Large intestine (tissue), 3 donors: ENCODE measurements around the gene CDH13. TPM values are rescaled to one million over a fixed set of nuclear protein-coding genes. Genes with fewer than 3 reads are reported as not detected.

Source experiments
- DNase-seq, 2 donors: peaks; one replicate each; pipeline versions ENCODE4 v3.0.0 to v3.0.0-alpha.2; 2013
- H3K27ac ChIP-seq: one replicate; pipeline ENCODE4 v1.5.1; 2013; ENCODE audit warnings: low read length
- H3K27me3 ChIP-seq: 2 replicates; pipeline ENCODE4 v1.6.1; 2013; ENCODE audit warnings: low read length; ENCODE audit not compliant: control insufficient read depth, insufficient read depth
- H3K36me3 ChIP-seq: 2 replicates; pipeline ENCODE4 v1.6.1; 2013; ENCODE audit warnings: low read length; ENCODE audit not compliant: control insufficient read depth, insufficient read depth
- H3K4me1 ChIP-seq: one replicate; pipeline ENCODE4 v1.6.1; 2013; ENCODE audit warnings: low read length; ENCODE audit not compliant: control insufficient read depth, insufficient read depth
- H3K4me3 ChIP-seq: one replicate; pipeline ENCODE4 v1.5.1; 2013; ENCODE audit warnings: low read length
- H3K9me3 ChIP-seq: one replicate; pipeline ENCODE4 v1.6.1; 2013; ENCODE audit warnings: mild to moderate bottlenecking, low read depth, low read length, moderate library complexity; ENCODE audit not compliant: control insufficient read depth
- WGBS: methylation state at CpG from one replicate; pipeline ENCODE4 v1.1.5; 2013; ENCODE audit warnings: low lambda C conversion rate; ENCODE audit not compliant: insufficient coverage; 5-methylcytosine and 5-hydroxymethylcytosine counted together
- polyA plus RNA-seq: library from polyadenylated mRNA; unstranded; fragments of 120-200 nt; gene quantifications from one replicate; pipeline ENCODE4 v1.2.1, GENCODE V29; 2013

CDH13 gene
- polyA plus RNA-seq, 1 donor: 17.1 TPM

DNA sequence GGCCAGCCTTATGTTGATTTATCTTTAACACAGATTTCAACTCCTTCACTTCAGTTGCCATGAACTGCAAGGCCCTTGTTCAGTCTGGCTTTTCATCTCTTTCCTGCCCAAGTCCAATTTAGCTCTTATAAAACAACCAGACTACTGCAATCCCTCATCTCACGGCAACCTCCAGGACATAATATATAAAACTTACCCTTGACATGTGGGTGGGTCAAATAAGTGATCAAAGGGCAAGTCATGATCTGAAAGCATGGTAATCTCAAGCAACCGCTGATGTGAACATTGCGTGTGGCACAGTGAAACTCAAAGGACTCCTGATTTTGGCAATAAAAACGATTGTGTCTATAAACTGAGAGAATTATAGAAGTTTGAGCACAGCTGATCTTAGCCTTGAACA lies 364.6 kb downstream of the CDH13 start:
- peak overlapping the region; percentile 86 for H3K27ac ChIP-seq
- no CpG with 5 or more reads among the region's 4 CpGs for WGBS

DNA sequence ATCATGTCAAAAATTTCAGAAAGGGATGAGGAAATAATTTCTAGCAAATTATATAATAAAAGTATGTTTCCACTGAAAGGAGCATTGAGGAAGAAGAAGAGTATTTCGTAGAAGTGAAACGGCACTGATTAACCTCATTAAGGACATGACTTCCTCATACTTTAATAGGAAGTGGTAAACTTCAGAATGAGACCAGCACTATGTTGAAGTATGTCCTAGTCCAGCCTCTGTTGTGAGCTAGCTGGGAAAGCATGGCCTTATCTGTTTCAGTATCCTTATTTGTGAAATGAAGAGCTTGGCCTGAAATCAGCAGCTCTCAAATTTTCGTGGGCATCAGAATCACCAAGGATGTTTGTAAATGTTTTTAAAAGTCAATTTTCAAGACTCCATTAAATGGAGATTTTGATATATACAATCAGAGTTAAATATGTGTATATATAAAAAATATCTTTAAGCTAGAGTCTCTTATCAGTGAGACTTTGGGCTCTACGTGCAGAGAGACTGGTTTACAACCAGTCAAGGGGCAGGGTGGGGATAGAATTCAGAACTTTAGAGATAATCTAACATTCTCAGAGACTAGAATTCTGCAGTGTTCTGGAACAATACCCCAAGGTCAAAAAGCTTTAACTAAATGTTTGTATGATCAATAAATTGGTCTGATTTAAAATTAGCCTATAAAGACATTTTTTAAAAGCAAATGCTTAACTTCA lies 365.4 kb downstream of the CDH13 start:
- Histone ChIP-seq H3K9me3 (no peaks in the 10 kb centered on the region), H3K27ac (peak overlapping the region; percentile 86), H3K4me1 (peaks cover 25% of the 10 kb centered on the region), H3K27me3 (no peaks in the 10 kb centered on the region), H3K4me3 (no peak overlapping the region), H3K36me3 (no peaks in the 10 kb centered on the region)
- peak; percentile 73 to 91 for DNase-seq
- WGBS: no CpG with 5 or more reads among the region's 4 CpGs

More for the DNA sequence above, 364.6 kb downstream of the CDH13 start:
- peak; percentile 42 to 75 for DNase-seq
- H3K27me3 ChIP-seq: no peaks in the 10 kb centered on the region
- H3K4me1 ChIP-seq: peaks cover 25% of the 10 kb centered on the region
- H3K9me3 ChIP-seq: no peaks in the 10 kb centered on the region
- H3K36me3 ChIP-seq: no peaks in the 10 kb centered on the region
- no peak overlapping the region for H3K4me3 ChIP-seq

DNA sequence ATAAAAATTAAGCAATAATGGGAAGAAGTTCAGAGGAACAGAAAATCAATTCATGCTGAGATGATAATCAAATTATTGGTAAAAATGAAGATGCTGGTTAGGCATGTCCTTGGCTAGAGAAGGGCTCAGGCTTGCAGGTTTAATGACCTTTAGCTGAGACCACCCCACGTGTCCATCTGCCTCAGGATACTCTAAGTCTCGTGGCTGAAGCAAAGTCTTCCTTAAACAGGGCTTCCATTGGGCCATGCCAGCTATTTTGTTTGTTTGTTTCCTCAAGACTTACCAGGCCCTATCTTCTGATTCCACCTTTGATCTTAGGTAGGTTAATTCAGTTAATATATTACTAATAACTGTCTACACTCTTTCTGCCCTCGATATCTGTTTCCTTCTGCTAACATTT lies 366.0 kb downstream of the CDH13 start:
- Histone ChIP-seq H3K36me3 (no peaks in the 10 kb centered on the region), H3K9me3 (no peaks in the 10 kb centered on the region), H3K4me3 (no peak overlapping the region), H3K4me1 (peaks cover 25% of the 10 kb centered on the region), H3K27ac (peak overlapping the region; percentile 86), H3K27me3 (no peaks in the 10 kb centered on the region)
- WGBS: 20% methylated on average over 2 of the region's 3 CpGs
- peak; percentile 50 to 89 for DNase-seq

DNA sequence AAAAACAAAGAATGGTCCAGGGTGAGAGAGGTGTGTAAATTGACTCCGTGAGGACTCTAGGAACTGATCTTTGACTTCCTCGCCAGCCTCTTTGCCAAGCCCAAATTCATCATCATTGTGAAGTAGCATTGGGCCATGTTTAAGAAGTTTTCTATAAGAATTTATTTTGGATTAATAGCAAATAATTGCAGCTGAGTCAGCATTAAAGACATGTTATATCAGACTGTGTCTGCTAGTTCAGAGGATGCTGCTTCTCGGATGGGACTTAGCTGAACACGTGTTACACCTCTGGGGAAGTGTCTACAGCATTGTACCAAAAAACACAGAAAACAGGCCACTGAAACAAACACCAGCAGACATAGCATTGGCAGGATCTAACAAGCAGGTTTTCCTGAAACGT lies 366.6 kb downstream of the CDH13 start:
- peaks cover 25% of the 10 kb centered on the region for H3K4me1 ChIP-seq
- no peaks in the 10 kb centered on the region for H3K9me3 ChIP-seq
- H3K36me3 ChIP-seq: no peaks in the 10 kb centered on the region
- peak overlapping the region; percentile 86 for H3K27ac ChIP-seq
- no peak for DNase-seq
- H3K27me3 ChIP-seq: no peaks in the 10 kb centered on the region
- no peak overlapping the region for H3K4me3 ChIP-seq
- no CpG with 5 or more reads among the region's 5 CpGs for WGBS

DNA sequence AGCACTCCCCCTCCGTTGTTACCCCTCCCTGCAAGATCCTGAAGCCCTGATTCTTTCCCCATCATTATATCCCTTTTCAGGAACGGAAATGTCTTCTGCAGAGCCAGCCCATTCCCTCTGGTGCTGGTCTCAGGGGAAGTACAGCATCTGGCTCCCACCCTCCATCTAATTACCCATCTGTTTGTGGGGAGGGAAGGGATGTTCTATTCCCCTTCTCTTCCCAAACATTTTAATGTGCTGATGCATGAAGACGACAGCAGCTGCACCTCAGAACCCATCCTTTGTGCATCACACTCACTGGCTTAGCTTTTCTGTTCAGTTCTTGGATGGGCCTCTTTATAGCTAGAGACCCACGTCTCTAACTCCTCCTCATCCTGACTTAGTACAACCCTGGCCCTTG lies 367.2 kb downstream of the CDH13 start:
- H3K27ac ChIP-seq: peak overlapping the region; percentile 86
- 66% methylated on average over 2 of the region's 4 CpGs for WGBS

DNA sequence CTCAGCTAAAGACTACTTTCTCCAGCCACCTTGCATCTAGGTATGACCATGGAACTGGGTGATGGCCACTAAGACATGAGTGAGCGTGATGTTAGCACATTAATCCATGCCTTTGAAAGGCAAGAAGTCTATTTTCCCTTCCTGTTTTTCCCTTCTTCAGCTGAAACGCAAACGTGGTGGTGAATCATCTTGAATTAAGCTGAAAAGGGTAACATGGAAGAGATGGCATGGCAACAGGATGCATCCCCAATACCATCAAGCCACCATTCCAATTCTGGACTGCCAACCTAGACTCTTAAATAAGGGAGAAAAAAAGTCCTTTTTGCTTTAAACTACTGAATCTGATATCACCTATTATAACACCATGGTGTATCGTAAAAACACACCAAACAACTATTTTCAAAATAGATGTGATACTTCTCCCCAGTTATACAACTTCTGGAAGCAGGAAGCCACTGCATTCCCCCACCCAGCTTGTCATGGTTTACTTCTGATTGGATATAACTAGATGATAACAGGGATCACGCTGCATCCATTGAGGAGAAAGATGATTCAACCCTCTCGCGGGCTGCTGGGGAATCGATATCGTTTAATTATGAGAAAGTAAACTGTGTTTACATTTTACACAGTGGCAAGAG lies 368.6 kb downstream of the CDH13 start:
- no peaks in the 10 kb centered on the region for H3K9me3 ChIP-seq
- H3K36me3 ChIP-seq: no peaks in the 10 kb centered on the region
- H3K4me1 ChIP-seq: peaks cover 31% of the 10 kb centered on the region
- H3K4me3 ChIP-seq: no peak overlapping the region
- no peaks in the 10 kb centered on the region for H3K27me3 ChIP-seq
- DNase-seq: no peak
- peak overlapping the region; percentile 65 for H3K27ac ChIP-seq
- WGBS: 92% methylated on average over 2 of the region's 9 CpGs

More for the DNA sequence above, 367.2 kb downstream of the CDH13 start:
- no peaks in the 10 kb centered on the region for H3K36me3 ChIP-seq
- no peaks in the 10 kb centered on the region for H3K27me3 ChIP-seq
- H3K9me3 ChIP-seq: no peaks in the 10 kb centered on the region
- no peak overlapping the region for H3K4me3 ChIP-seq
- DNase-seq: no peak
- H3K4me1 ChIP-seq: peaks cover 28% of the 10 kb centered on the region

DNA sequence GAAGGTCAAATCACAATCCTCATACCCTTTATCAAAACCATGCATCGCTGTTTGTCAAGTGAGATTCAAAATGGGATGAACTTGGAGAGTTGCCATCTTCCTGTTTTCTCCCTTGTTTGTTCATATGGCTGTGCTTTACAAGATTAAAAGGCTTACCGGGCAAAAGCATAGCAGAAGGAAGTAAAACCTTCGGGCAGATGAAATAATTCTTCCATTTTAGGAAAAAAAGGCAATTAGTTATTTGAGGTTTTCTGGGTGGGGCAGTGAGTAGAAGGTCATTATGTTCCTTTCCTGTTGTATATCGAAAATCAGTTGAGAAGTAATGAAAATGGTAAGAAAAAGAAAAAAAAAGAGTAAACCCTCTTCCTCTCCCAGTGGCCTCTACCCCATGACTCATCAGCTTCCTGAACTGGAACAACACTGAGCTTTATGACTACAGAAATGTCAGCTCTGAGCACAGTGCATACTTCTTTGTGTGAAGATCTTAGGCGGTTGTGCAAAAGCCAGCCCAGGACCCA lies 369.2 kb downstream of the CDH13 start:
- Histone ChIP-seq H3K4me1 (peaks cover 29% of the 10 kb centered on the region), H3K4me3 (no peak overlapping the region), H3K27me3 (no peaks in the 10 kb centered on the region), H3K36me3 (no peaks in the 10 kb centered on the region), H3K9me3 (no peaks in the 10 kb centered on the region), H3K27ac (peak overlapping the region; percentile 65)
- peak; percentile 77 to 90 for DNase-seq
- WGBS: 37% methylated on average over 2 of the region's 5 CpGs

DNA sequence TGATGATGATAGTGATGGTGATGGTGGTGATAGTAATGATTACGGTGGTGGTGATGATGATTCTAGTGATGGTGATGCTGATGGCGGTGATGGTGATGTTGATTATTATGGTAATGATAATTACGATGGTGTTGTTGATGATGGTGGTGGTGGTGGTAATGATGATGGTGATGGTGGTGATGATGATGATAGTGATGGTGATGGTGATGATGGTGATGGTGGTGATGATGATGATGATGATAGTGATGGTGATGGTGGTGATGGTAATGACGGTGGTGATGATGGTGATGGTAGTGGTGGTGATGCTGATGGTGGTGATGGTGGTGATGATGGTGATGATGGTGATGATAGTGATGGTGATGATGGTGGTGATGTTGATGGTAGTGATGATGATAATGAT lies 370.0 kb downstream of the CDH13 start:
- no peaks in the 10 kb centered on the region for H3K9me3 ChIP-seq
- DNase-seq: no peak
- no peak overlapping the region for H3K4me3 ChIP-seq
- H3K4me1 ChIP-seq: peaks cover 23% of the 10 kb centered on the region
- H3K36me3 ChIP-seq: no peaks in the 10 kb centered on the region
- H3K27ac ChIP-seq: peak overlapping the region; percentile 65
- no peaks in the 10 kb centered on the region for H3K27me3 ChIP-seq
- WGBS: 90% methylated on average over 2 of the region's 4 CpGs

DNA sequence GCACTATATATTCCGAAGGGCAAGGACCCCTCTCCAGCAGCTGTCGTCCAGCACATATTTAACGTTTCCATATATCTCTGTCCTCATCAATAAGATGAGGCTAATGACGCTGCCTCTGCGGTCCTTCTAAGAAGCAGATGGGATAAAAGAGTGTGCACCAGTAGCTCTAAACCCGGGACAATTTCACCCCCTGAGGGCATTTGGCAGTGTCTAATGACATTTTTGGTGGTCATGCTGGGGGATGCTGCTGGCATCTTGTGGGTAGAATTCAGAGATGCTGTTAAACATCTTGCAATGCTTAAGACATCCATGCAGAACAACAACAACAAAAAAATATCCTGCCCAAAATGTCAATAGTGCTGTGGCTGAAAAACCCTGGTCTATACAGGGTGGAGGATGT lies 372.9 kb downstream of the CDH13 start:
- no peaks in the 10 kb centered on the region for H3K36me3 ChIP-seq
- H3K27ac ChIP-seq: no peak overlapping the region
- no peak overlapping the region for H3K4me3 ChIP-seq
- H3K4me1 ChIP-seq: peaks cover 10% of the 10 kb centered on the region
- WGBS: 67% methylated on average over 1 of the region's 6 CpGs
- H3K9me3 ChIP-seq: no peaks in the 10 kb centered on the region
- no peak for DNase-seq
- no peaks in the 10 kb centered on the region for H3K27me3 ChIP-seq

DNA sequence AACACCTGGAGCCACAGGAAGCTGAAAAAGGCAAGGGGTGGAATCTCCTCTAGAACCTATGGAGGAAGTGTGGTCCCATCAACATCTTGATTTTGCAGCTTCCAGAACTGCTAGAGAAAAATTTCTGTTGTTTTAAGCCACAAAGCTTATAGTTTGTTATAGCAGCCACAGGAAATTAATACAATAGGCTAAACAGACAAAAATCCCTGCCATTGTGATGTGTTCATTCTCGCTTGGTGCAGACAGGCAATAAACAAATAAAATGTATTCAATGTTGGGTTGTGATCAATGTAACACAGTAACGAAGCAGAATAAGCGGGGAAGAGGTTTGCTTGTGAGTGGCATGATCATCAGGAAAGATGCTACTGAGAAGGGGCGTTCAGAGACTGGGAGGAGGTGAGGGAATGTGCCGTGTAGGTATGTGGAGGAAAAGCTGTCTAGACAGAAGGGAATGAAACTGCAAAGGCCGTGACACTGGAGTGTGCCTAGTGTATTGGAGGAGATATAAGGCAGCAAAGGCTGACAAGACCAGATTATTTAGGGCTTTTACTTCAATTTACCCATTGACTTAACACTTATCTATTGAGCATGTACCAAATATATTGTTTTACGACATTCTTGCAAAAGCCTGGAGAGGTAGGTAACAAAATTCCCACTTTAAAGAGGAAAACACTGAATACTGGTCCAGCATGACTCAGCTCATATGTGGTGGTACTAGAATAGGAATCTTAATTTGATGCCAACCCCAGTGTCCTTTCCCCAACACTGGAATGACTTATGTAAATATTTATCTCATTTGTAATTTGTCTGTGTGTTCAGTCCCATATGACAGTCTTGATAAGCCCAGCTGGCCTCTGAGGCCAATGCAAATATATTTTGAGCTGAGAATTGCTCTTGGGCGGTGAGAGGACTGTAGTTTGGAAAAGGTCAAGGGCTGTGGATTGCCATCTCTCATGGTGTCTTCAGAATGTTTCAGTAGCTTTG lies 375.9 kb downstream of the CDH13 start:
- WGBS: 67% methylated on average over 5 of the region's 8 CpGs
- H3K4me1 ChIP-seq: peaks cover 10% of the 10 kb centered on the region
- H3K9me3 ChIP-seq: no peaks in the 10 kb centered on the region
- no peaks in the 10 kb centered on the region for H3K27me3 ChIP-seq
- no peaks in the 10 kb centered on the region for H3K36me3 ChIP-seq
- H3K27ac ChIP-seq: no peak overlapping the region
- no peak overlapping the region for H3K4me3 ChIP-seq
- DNase-seq: peak in 1 of 2 donors; percentile 21
